HEK293T (cell line): ENCODE measurements around the gene ARVCF.

ENCODE experiments used
- BHLHE40 ChIP-seq: fragments of 450-650 bp; IDR thresholded peaks from 2 replicates; pipeline ENCODE4 v1.6.1; 2016; ENCODE audit warnings: mild to moderate bottlenecking, moderate library complexity, borderline replicate concordance
- FOXK2 ChIP-seq: fragments of 450-650 bp; IDR thresholded peaks from 2 replicates; pipeline ENCODE4 v1.6.1; 2016; ENCODE audit warnings: mild to moderate bottlenecking

DNA sequence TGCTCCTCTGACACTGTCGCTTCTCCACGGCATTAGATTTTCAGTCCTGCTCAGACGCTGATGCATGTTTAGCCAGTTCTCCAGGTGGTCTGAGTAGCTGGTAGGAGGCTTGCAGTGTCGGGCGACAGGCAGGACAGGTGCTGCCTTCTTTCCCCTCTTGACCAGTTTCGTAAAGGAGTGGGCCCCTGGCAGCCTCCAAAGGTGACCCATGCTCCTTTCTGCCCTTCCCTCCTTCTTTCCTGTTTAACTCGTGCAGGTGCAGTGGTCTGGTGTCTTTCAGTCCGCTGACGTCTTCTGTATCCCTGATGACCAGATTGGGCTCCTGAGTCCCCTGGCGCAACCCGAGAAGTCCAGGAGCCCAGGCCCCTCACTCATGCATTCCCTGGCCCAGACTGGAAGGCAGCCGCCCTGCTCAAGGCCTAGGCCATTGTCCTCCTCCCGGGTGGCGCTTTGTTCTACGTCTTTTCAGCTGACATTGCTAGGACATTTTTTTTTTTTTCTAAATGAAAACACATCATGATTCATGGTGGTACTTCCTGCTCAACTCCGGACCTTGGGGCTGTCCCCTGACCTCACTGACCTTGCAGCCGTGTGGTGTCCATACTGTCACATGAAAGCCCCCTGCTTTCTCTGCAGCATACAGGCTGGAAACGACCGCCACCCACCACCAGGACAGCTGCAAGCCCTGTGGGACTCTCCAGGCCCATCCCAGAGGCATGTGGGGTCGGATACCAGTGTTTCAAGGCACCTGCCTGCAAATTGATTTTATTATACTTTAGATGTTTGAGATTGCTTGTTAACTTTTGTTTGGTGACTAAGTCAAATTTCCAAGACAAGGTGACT lies 49.5 kb downstream of the ARVCF start:
- TF ChIP-seq BHLHE40 (no peak), FOXK2 (no peak)
